SK-N-SH treated with all-trans-retinoic acid at 6 μM for 48 hours (cell line): ENCODE data around the gene DENND5A.
A peak's percentile ranks its signal among the peaks of the same experiment; 100 is the strongest.

Experiments used
- ATAC-seq: fragments of 200-7000 bp; cut with Tn5 transposase; 3 replicates; pipeline ENCODE4 v1.9.1; 2020; ENCODE audit warnings: mild to moderate bottlenecking, moderate library complexity
- ARNTL ChIP-seq: fragments of 450-650 bp; formaldehyde crosslinking; IDR thresholded peaks from 2 replicates; pipeline ENCODE4 v1.5.0; 2020; ENCODE audit warnings: low read depth, mild to moderate bottlenecking, moderate library complexity, borderline replicate concordance
- CSDC2 ChIP-seq: fragments of 250-450 bp; sonication (Bioruptor Pico); IDR thresholded peaks from 2 replicates; pipeline ENCODE4 v1.5.0; 2020; ENCODE audit warnings: mild to moderate bottlenecking, moderate library complexity
- GLIS3 ChIP-seq: fragments of 250-450 bp; sonication (Bioruptor Pico); IDR thresholded peaks from 2 replicates; pipeline ENCODE4 v1.5.0; 2020; ENCODE audit warnings: mild to moderate bottlenecking, moderate library complexity
- ISL1 ChIP-seq: fragments of 250-450 bp; sonication (Bioruptor Pico); IDR thresholded peaks from 2 replicates; pipeline ENCODE4 v2.1.2; 2022; ENCODE audit warnings: mild to moderate bottlenecking, moderate library complexity
- OSR1 ChIP-seq: fragments of 250-450 bp; sonication (Bioruptor Pico); IDR thresholded peaks from 2 replicates; pipeline ENCODE4 v1.8.0; 2022; ENCODE audit warnings: moderate library complexity, mild to moderate bottlenecking, inconsistent platforms
- PPARA ChIP-seq: fragments of 250-450 bp; sonication (Bioruptor Pico); IDR thresholded peaks from 2 replicates; pipeline ENCODE4 v1.5.0; 2020; ENCODE audit warnings: mild to moderate bottlenecking, borderline replicate concordance
- RARB ChIP-seq: fragments of 250-450 bp; sonication (Bioruptor Pico); IDR thresholded peaks from 2 replicates; pipeline ENCODE4 v1.8.0; 2021; ENCODE audit warnings: mild to moderate bottlenecking, moderate library complexity
- SNAI2 ChIP-seq: fragments of 250-450 bp; sonication (Bioruptor Pico); IDR thresholded peaks from 2 replicates; pipeline ENCODE4 v1.5.0; 2020; ENCODE audit warnings: mild to moderate bottlenecking, moderate library complexity
- TCF4 ChIP-seq: fragments of 250-450 bp; sonication (Bioruptor Pico); IDR thresholded peaks from 2 replicates; pipeline ENCODE4 v1.8.0; 2021; ENCODE audit warnings: mild to moderate bottlenecking, moderate library complexity, borderline replicate concordance
- TOX ChIP-seq: fragments of 250-450 bp; sonication (Bioruptor Pico); IDR thresholded peaks from 2 replicates; pipeline ENCODE4 v1.8.0; 2021; ENCODE audit warnings: mild to moderate bottlenecking, moderate library complexity, borderline replicate concordance
- ZC3H10 ChIP-seq: fragments of 250-450 bp; sonication (Bioruptor Pico); IDR thresholded peaks from 2 replicates; pipeline ENCODE4 v1.5.1; 2021; ENCODE audit warnings: mild to moderate bottlenecking, moderate library complexity
- ZFP3 ChIP-seq: fragments of 250-450 bp; sonication (Bioruptor Pico); IDR thresholded peaks from 2 replicates; pipeline ENCODE4 v1.5.0; 2020; ENCODE audit warnings: mild to moderate bottlenecking, moderate library complexity
- ZFP30 ChIP-seq: fragments of 450-650 bp; formaldehyde crosslinking; IDR thresholded peaks from 2 replicates; pipeline ENCODE4 v1.5.0; 2022; ENCODE audit warnings: mild to moderate bottlenecking, moderate library complexity
- ZNF70 ChIP-seq: fragments of 450-650 bp; formaldehyde crosslinking; IDR thresholded peaks from 2 replicates; pipeline ENCODE4 v1.5.0; 2020; ENCODE audit warnings: mild to moderate bottlenecking, moderate library complexity
- TF ChIP-seq, protein P1 (sequence below): fragments of 250-450 bp; sonication (Bioruptor Pico); IDR thresholded peaks from 2 replicates; pipeline ENCODE4 v1.5.1; 2020; ENCODE audit warnings: low read depth, mild to moderate bottlenecking, moderate library complexity
- TF ChIP-seq, protein P2 (sequence below): fragments of 250-450 bp; sonication (Bioruptor Pico); IDR thresholded peaks from 2 replicates; pipeline ENCODE4 v1.5.0; 2020; ENCODE audit warnings: mild to moderate bottlenecking, moderate library complexity
- TF ChIP-seq, protein P3 (sequence below): fragments of 250-450 bp; sonication (Bioruptor Pico); IDR thresholded peaks from 2 replicates; pipeline ENCODE4 v1.8.0; 2021; ENCODE audit warnings: low read depth, mild to moderate bottlenecking, moderate library complexity, borderline replicate concordance
- TF ChIP-seq, protein P4 (sequence below): fragments of 250-450 bp; sonication (Bioruptor Pico); IDR thresholded peaks from 2 replicates; pipeline ENCODE4 v1.8.0; 2020; ENCODE audit warnings: mild to moderate bottlenecking, moderate library complexity, borderline replicate concordance
- TF ChIP-seq, protein P5 (sequence below): fragments of 250-450 bp; sonication (Bioruptor Pico); IDR thresholded peaks from 2 replicates; pipeline ENCODE4 v1.5.1; 2021; ENCODE audit warnings: mild to moderate bottlenecking, moderate library complexity

DENND5A gene

DNA sequence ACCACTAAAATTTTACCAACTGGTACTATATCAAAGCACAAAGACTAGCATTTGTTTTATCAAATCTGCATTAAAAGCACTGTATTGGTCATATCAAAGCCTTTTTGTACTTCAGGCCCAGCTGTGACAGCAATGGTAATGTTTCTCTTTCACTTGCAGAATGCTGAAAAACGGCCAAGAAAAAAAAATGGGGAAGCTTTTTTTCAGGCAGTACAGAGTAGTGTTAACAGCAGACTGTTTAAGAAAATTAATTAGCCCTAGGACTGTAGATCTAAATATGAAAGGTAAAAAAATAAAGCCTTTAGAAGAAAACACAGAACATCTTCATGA lies 33.3 kb downstream of the DENND5A start:
- ATAC-seq = peak; percentile 67
- TF ChIP-seq ZFP3 (CRISPR knock-in tag) = no peak

DNA sequence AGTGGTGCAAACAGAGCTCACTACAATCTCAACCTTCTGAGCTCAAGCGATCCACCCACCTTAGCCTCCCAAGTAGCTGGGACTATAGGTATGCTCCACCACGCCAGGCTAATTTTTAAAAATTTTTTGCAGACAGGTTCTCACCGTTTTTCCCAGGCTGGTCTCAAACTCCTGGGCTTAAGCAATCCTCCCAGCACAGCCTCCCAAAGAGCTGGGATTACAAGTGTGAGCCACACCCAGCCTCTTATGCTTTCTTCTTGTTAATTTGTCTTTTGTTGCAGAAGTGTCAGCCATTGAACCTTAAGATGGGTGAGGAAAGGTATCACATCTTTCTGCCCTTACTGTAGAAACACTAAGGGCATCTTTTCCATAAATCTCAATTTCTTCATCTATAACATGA lies 34.9 kb downstream of the DENND5A start:
- TF ChIP-seq CSDC2 (CRISPR knock-in tag) = no peak
- TF ChIP-seq, protein P1, sequence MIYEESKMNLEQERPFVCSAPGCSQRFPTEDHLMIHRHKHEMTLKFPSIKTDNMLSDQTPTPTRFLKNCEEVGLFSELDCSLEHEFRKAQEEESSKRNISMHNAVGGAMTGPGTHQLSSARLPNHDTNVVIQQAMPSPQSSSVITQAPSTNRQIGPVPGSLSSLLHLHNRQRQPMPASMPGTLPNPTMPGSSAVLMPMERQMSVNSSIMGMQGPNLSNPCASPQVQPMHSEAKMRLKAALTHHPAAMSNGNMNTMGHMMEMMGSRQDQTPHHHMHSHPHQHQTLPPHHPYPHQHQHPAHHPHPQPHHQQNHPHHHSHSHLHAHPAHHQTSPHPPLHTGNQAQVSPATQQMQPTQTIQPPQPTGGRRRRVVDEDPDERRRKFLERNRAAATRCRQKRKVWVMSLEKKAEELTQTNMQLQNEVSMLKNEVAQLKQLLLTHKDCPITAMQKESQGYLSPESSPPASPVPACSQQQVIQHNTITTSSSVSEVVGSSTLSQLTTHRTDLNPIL = no peak
- TF ChIP-seq RARB (CRISPR knock-in tag) = no peak
- no peak for TF ChIP-seq GLIS3 (CRISPR knock-in tag)
- no peak for TF ChIP-seq ZNF70 (CRISPR knock-in tag)
- no peak for TF ChIP-seq OSR1 (CRISPR knock-in tag)
- TF ChIP-seq, protein P2, sequence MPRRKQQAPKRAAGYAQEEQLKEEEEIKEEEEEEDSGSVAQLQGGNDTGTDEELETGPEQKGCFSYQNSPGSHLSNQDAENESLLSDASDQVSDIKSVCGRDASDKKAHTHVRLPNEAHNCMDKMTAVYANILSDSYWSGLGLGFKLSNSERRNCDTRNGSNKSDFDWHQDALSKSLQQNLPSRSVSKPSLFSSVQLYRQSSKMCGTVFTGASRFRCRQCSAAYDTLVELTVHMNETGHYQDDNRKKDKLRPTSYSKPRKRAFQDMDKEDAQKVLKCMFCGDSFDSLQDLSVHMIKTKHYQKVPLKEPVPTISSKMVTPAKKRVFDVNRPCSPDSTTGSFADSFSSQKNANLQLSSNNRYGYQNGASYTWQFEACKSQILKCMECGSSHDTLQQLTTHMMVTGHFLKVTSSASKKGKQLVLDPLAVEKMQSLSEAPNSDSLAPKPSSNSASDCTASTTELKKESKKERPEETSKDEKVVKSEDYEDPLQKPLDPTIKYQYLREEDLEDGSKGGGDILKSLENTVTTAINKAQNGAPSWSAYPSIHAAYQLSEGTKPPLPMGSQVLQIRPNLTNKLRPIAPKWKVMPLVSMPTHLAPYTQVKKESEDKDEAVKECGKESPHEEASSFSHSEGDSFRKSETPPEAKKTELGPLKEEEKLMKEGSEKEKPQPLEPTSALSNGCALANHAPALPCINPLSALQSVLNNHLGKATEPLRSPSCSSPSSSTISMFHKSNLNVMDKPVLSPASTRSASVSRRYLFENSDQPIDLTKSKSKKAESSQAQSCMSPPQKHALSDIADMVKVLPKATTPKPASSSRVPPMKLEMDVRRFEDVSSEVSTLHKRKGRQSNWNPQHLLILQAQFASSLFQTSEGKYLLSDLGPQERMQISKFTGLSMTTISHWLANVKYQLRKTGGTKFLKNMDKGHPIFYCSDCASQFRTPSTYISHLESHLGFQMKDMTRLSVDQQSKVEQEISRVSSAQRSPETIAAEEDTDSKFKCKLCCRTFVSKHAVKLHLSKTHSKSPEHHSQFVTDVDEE (CRISPR knock-in tag) = no peak
- TF ChIP-seq, protein P3, sequence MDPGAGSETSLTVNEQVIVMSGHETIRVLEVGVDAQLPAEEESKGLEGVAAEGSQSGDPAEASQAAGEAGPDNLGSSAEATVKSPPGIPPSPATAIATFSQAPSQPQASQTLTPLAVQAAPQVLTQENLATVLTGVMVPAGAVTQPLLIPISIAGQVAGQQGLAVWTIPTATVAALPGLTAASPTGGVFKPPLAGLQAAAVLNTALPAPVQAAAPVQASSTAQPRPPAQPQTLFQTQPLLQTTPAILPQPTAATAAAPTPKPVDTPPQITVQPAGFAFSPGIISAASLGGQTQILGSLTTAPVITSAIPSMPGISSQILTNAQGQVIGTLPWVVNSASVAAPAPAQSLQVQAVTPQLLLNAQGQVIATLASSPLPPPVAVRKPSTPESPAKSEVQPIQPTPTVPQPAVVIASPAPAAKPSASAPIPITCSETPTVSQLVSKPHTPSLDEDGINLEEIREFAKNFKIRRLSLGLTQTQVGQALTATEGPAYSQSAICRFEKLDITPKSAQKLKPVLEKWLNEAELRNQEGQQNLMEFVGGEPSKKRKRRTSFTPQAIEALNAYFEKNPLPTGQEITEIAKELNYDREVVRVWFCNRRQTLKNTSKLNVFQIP = no peak
- TF ChIP-seq TOX = no peak
- TF ChIP-seq, protein P4, sequence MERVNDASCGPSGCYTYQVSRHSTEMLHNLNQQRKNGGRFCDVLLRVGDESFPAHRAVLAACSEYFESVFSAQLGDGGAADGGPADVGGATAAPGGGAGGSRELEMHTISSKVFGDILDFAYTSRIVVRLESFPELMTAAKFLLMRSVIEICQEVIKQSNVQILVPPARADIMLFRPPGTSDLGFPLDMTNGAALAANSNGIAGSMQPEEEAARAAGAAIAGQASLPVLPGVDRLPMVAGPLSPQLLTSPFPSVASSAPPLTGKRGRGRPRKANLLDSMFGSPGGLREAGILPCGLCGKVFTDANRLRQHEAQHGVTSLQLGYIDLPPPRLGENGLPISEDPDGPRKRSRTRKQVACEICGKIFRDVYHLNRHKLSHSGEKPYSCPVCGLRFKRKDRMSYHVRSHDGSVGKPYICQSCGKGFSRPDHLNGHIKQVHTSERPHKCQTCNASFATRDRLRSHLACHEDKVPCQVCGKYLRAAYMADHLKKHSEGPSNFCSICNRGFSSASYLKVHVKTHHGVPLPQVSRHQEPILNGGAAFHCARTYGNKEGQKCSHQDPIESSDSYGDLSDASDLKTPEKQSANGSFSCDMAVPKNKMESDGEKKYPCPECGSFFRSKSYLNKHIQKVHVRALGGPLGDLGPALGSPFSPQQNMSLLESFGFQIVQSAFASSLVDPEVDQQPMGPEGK (CRISPR knock-in tag) = no peak
- no peak for ATAC-seq

DNA sequence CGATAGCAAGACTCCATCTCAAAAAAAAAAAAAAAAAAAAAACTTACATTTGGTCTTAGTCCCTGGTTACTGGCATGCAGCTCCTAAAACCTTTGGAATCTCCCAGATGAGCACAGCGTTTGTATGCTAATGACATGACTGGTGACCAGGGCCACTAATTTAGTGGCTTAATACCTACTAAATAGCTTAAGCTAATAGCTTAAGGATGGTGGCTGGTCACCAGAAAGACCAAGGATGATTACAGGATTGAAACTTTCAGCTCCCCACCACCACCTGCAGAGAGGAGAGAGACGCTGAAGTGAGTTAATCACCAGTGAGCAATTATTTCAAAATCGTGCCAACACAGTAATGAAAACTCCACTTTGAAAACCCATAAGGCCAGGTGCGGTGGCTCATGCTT lies 37.1 kb downstream of the DENND5A start:
- ATAC-seq = no peak
- TF ChIP-seq ZC3H10 (CRISPR knock-in tag) (no peak), ISL1 (CRISPR knock-in tag) (no peak), TOX (no peak), RARB (CRISPR knock-in tag) (no peak), TCF4 (no peak), ZNF70 (CRISPR knock-in tag) (no peak), OSR1 (CRISPR knock-in tag) (no peak), SNAI2 (CRISPR knock-in tag) (no peak), ARNTL (CRISPR knock-in tag) (no peak), PPARA (CRISPR knock-in tag) (no peak), ZFP30 (CRISPR knock-in tag) (no peak)
- TF ChIP-seq, protein P5, sequence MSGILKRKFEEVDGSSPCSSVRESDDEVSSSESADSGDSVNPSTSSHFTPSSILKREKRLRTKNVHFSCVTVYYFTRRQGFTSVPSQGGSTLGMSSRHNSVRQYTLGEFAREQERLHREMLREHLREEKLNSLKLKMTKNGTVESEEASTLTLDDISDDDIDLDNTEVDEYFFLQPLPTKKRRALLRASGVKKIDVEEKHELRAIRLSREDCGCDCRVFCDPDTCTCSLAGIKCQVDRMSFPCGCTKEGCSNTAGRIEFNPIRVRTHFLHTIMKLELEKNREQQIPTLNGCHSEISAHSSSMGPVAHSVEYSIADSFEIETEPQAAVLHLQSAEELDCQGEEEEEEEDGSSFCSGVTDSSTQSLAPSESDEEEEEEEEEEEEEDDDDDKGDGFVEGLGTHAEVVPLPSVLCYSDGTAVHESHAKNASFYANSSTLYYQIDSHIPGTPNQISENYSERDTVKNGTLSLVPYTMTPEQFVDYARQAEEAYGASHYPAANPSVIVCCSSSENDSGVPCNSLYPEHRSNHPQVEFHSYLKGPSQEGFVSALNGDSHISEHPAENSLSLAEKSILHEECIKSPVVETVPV = no peak
- TF ChIP-seq, protein P3 = no peak
- TF ChIP-seq, protein P2 (CRISPR knock-in tag) = no peak
- TF ChIP-seq, all 23 proteins: peak for 0
